PC-3 (cell line): ENCODE data around the gene ZFYVE19. TPM values are rescaled to one million over a fixed set of nuclear protein-coding genes. Genes with fewer than 3 reads are reported as not detected.

ENCODE experiments used
- ATAC-seq: fragments of 200-7000 bp; cut with Tn5 transposase; 2 replicates; pipeline ENCODE4 v1.9.1; 2020; ENCODE audit warnings: mild to moderate bottlenecking, moderate library complexity
- Bru-seq: library from RNA; stranded (reverse); fragments of 400-500 nt; gene quantifications from one replicate; lab custom pipeline; 2021; lab: Mats Ljungman, UMichigan
- BruChase-seq, 2 experiments: library from RNA; stranded (reverse); fragments of 400-500 nt; gene quantifications; one replicate each; lab custom pipeline; 2021; lab: Mats Ljungman, UMichigan
- BruUV-seq: library from RNA; stranded (reverse); fragments of 400-500 nt; replicated peaks from 2 replicates; lab custom pipeline; 2021; lab: Mats Ljungman, UMichigan
- CTCF ChIA-PET: fragments of 300-600 bp; sonication (Branson Sonifier 250); formaldehyde crosslinking; loops from one replicate; lab custom pipeline; 2022; ENCODE audit warnings: antibody characterized with exemption; lab: Charles Lee
- POLR2A ChIA-PET: fragments of 300-600 bp; sonication (Branson Sonifier 250); formaldehyde crosslinking; loops from one replicate; lab custom pipeline; 2022; ENCODE audit warnings: antibody characterized with exemption; ENCODE audit not compliant: unreplicated experiment; lab: Charles Lee
- DNase-seq: peaks from one replicate; pipeline ENCODE4 v3.0.0-alpha.2; 2015
- H2AFZ ChIP-seq: fragments of 300-600 bp; sonication (generic); 2 replicates; pipeline ENCODE4 v1.6.0; 2016; ENCODE audit warnings: antibody characterized with exemption, low read length
- H3F3A ChIP-seq: fragments of 300-600 bp; sonication (generic); one replicate; pipeline ENCODE4 v1.6.0; 2017; ENCODE audit warnings: antibody characterized with exemption, low read length, control low read depth, mild to moderate bottlenecking; ENCODE audit not compliant: unreplicated experiment
- H3K27ac ChIP-seq: fragments of 300-600 bp; sonication (generic); 2 replicates; pipeline ENCODE4 v1.5.1; 2016; ENCODE audit warnings: mild to moderate bottlenecking, low read length
- H3K27me3 ChIP-seq: fragments of 300-600 bp; sonication (generic); 2 replicates; pipeline ENCODE4 v1.6.1; 2016; ENCODE audit warnings: low read length, mixed read lengths
- H3K36me3 ChIP-seq: fragments of 300-600 bp; sonication (generic); 2 replicates; pipeline ENCODE4 v1.6.1; 2016; ENCODE audit warnings: low read depth, mixed run types, low read length, mixed read lengths
- H3K4me1 ChIP-seq: fragments of 300-600 bp; sonication (generic); 2 replicates; pipeline ENCODE4 v1.5.1; 2016; ENCODE audit warnings: low read length; ENCODE audit not compliant: insufficient read depth
- H3K4me2 ChIP-seq: fragments of 300-600 bp; sonication (generic); 2 replicates; pipeline ENCODE4 v1.6.0; 2016; ENCODE audit warnings: low read length
- H3K4me3 ChIP-seq: fragments of 300-600 bp; sonication (generic); 2 replicates; pipeline ENCODE4 v1.5.1; 2016; ENCODE audit warnings: mild to moderate bottlenecking, low read length, mixed read lengths
- H3K79me2 ChIP-seq: fragments of 300-600 bp; sonication (generic); 2 replicates; pipeline ENCODE4 v1.6.1; 2017; ENCODE audit warnings: low read length, mixed read lengths
- H3K9ac ChIP-seq: fragments of 300-600 bp; sonication (generic); 2 replicates; pipeline ENCODE4 v1.6.0; 2016; ENCODE audit warnings: mild to moderate bottlenecking, low read length
- H3K9me2 ChIP-seq: fragments of 300-600 bp; sonication (generic); replicated peaks from 2 replicates; pipeline ENCODE4 v1.6.1; 2016; ENCODE audit warnings: mixed run types, low read length, mixed read lengths
- H3K9me3 ChIP-seq: fragments of 300-600 bp; sonication (generic); 2 replicates; pipeline ENCODE4 v1.6.1; 2016; ENCODE audit warnings: low read length, mixed read lengths
- H4K20me1 ChIP-seq: fragments of 300-600 bp; sonication (generic); 2 replicates; pipeline ENCODE4 v1.6.1; 2016; ENCODE audit warnings: low read length, mixed read lengths
- CTCF ChIP-seq: fragments of 300-600 bp; sonication (generic); conservative IDR thresholded peaks from 2 replicates; pipeline ENCODE4 v1.5.1; 2017; ENCODE audit warnings: antibody characterized with exemption, low read depth, mild to moderate bottlenecking, low read length
- EZH2 ChIP-seq: fragments of 300-600 bp; sonication (generic); IDR thresholded peaks from one replicate; pipeline ENCODE4 v1.6.1; 2017; ENCODE audit warnings: antibody characterized with exemption, mild to moderate bottlenecking, low read length; ENCODE audit not compliant: unreplicated experiment
- EZH2phosphoT487 ChIP-seq: fragments of 300-600 bp; sonication (generic); IDR thresholded peaks from 2 replicates; pipeline ENCODE4 v1.6.1; 2018; ENCODE audit warnings: mild to moderate bottlenecking, antibody characterized with exemption, low read length, borderline replicate concordance
- intact Hi-C: fragments of 100-400 bp; cut with micrococcal nuclease; formaldehyde crosslinking; loops from 2 replicates; pipeline ENCODE4 v1.9.0; 2023
- long read RNA-seq: library from polyadenylated mRNA; unstranded; transcript quantifications from one replicate; pipeline ENCODE4 v2.0.0, GENCODE V29; 2021; ENCODE audit not compliant: unreplicated experiment
- total RNA-seq: library from RNA; depleted of rRNA; stranded (reverse); fragments of >200 nt; gene quantifications from 2 replicates; pipeline ENCODE4 v1.2.3, GENCODE V29; 2014; rRNA removed

The ZFYVE19 gene
- total RNA-seq (32.3 and 39.6 TPM in 2 replicates), Bru-seq, nascent RNA (percentile 66 among the genes with signal in this experiment), BruChase-seq, experiment 1, labeled RNA remaining after a 6-hour chase (percentile 84 among the genes with signal in this experiment), BruChase-seq, experiment 2, labeled RNA remaining after a 2-hour chase (percentile 75 among the genes with signal in this experiment)
- long read RNA-seq, transcript ZFYVE19-201 (10 exons, 1,555 nt): minor isoform, 8 of 89 reads
- long read RNA-seq, transcript ZFYVE19-203 (11 exons, 2,775 nt): major isoform, 28 of 89 reads
- long read RNA-seq, partial matches to known transcripts: 30 of 89 reads
- long read RNA-seq, other reads (novel, unspliced or antisense): 20 of 89 reads

GRCh38 chr15:40807028-40807887 lies at the start of gene ZFYVE19, which contains the start of gene DNAJC17:
Gene ZFYVE19 (plus strand): TSS chr15:40807089. CDS start chr15:40807590, 501 bp downstream.
Gene DNAJC17 (minus strand): TSS chr15:40807473. CDS start chr15:40807446, 27 bp downstream.
- ChIA-PET POLR2A (interaction anchor here (1.5 kb wide), 1 partner anchor 37 kb away, joined by 5 read pairs; the partner anchor contains the start of gene SPINT1), CTCF (interaction anchor here (0.6 to 1.3 kb wide), 4 partner anchors 22 to 87 kb away, joined by 3 to 12 read pairs (median 6); no protein-coding TSS in a partner anchor)
- Histone ChIP-seq H3K9me3 (no peaks in the 10 kb centered on the region), H3K9ac (peak within 1 kb of the TSS; percentile 92), H2AFZ (peak within 1 kb of the TSS; percentile 100), H3K4me1 (peaks cover 13% of the 10 kb centered on the region), H4K20me1 (no peaks in the 10 kb centered on the region), H3F3A (no peaks in the 10 kb centered on the region), H3K36me3 (no peaks in the 10 kb centered on the region), H3K27me3 (no peaks in the 10 kb centered on the region), H3K27ac (peak within 1 kb of the TSS; percentile 65), H3K79me2 (peaks cover 34% of the 10 kb centered on the region), H3K4me2 (peak within 1 kb of the TSS; percentile 97), H3K4me3 (peak within 1 kb of the TSS; percentile 98), H3K9me2 (no peaks in the 10 kb centered on the region)
- BruUV-seq: no TSS peak
- intact Hi-C loops: no loop called here
- ATAC-seq: peak; percentile 98
- no peak for TF ChIP-seq CTCF
- TF ChIP-seq EZH2phosphoT487: no peak
- no peak for TF ChIP-seq EZH2
- DNase-seq: peak; percentile 98

- no peak overlapping the region for H3K27ac ChIP-seq
- DNase-seq (no peak), ATAC-seq (no peak)
- no peaks in the 10 kb centered on the region for H3K36me3 ChIP-seq
- H3F3A ChIP-seq: no peaks in the 10 kb centered on the region
- no peak overlapping the region for H2AFZ ChIP-seq
- H3K4me1 ChIP-seq: peaks cover 21% of the 10 kb centered on the region
- H3K4me3 ChIP-seq: no peak overlapping the region
- H4K20me1 ChIP-seq: no peaks in the 10 kb centered on the region
- TF ChIP-seq EZH2: no peak
- no peak for TF ChIP-seq EZH2phosphoT487
- TF ChIP-seq CTCF: no peak
- H3K9ac ChIP-seq: no peak overlapping the region
- H3K9me3 ChIP-seq: no peaks in the 10 kb centered on the region
- peaks cover under 1% of the 10 kb centered on the region for H3K79me2 ChIP-seq
- BruUV-seq: no TSS peak
- H3K4me2 ChIP-seq: no peak overlapping the region
- H3K9me2 ChIP-seq: no peaks in the 10 kb centered on the region
- ChIA-PET POLR2A (interaction anchor here (0.5 kb wide), 1 partner anchor 170 kb away, joined by 5 read pairs; no protein-coding TSS in a partner anchor), CTCF (no interaction called here)
- H3K27me3 ChIP-seq: no peaks in the 10 kb centered on the region
- intact Hi-C loops: no loop called here
These were observed 46.9 kb upstream of the ZFYVE19 start for GRCh38 chr15:40759961-40760360.
